Activated effector memory CD4-positive, alpha-beta T cell treated with Interleukin-2 at 50 U/mL for 16 hours (primary cell): ENCODE results near the gene PDE6B.

Source experiments
- DNase-seq: peaks from one replicate; pipeline ENCODE4 v3.0.0-alpha.2; 2020

The PDE6B gene

GRCh38 chr4:675036-675882 is 49.9 kb downstream of the PDE6B start:
- no peak for DNase-seq

GRCh38 chr4:675980-676870 is 50.9 kb downstream of the PDE6B start:
- no peak for DNase-seq

GRCh38 chr4:676871-677235 is 51.5 kb downstream of the PDE6B start:
- no peak for DNase-seq

GRCh38 chr4:677431-678293 is 52.3 kb downstream of the PDE6B start:
- DNase-seq = no peak

GRCh38 chr4:678331-679103 is 53.1 kb downstream of the PDE6B start:
- DNase-seq = no peak

- no peak for DNase-seq
Measured at GRCh38 chr4:679104-679481, 53.7 kb downstream of the PDE6B start.

GRCh38 chr4:679629-680028 is 54.3 kb downstream of the PDE6B start:
- no peak for DNase-seq

GRCh38 chr4:680091-680490 is 54.7 kb downstream of the PDE6B start:
- DNase-seq = no peak

- no peak for DNase-seq
Measured at GRCh38 chr4:680551-680927, 55.2 kb downstream of the PDE6B start.

- DNase-seq = peak; percentile 44
Measured at GRCh38 chr4:680928-681645, 55.7 kb downstream of the PDE6B start.

GRCh38 chr4:681736-682451 is 56.5 kb downstream of the PDE6B start:
- DNase-seq = no peak

GRCh38 chr4:682490-683172 is 57.3 kb downstream of the PDE6B start:
- DNase-seq = no peak

- no peak for DNase-seq
Measured at GRCh38 chr4:683247-683897, 58.0 kb downstream of the PDE6B start.

- DNase-seq = no peak
Measured at GRCh38 chr4:683982-684622, 58.7 kb downstream of the PDE6B start.

- no peak for DNase-seq
Measured at GRCh38 chr4:684623-685327, 59.4 kb downstream of the PDE6B start.

GRCh38 chr4:685679-686412 is 60.5 kb downstream of the PDE6B start:
- DNase-seq = no peak

GRCh38 chr4:686413-687040 is 61.2 kb downstream of the PDE6B start:
- no peak for DNase-seq
